Cerebellar nuclear complex (tissue), 1 donor: Measurements from ENCODE around the gene SIN3A.
"Not testable (repeated sequence)": the region's sequence is repeated elsewhere in the genome, so short reads cannot be mapped to it uniquely, and the experiment has no call there.

Source experiments
- DNase-seq, 2 experiments: peaks; one replicate each; lab custom pipeline; 2025; lab: John Stamatoyannopoulos, UW

The SIN3A gene

DNA sequence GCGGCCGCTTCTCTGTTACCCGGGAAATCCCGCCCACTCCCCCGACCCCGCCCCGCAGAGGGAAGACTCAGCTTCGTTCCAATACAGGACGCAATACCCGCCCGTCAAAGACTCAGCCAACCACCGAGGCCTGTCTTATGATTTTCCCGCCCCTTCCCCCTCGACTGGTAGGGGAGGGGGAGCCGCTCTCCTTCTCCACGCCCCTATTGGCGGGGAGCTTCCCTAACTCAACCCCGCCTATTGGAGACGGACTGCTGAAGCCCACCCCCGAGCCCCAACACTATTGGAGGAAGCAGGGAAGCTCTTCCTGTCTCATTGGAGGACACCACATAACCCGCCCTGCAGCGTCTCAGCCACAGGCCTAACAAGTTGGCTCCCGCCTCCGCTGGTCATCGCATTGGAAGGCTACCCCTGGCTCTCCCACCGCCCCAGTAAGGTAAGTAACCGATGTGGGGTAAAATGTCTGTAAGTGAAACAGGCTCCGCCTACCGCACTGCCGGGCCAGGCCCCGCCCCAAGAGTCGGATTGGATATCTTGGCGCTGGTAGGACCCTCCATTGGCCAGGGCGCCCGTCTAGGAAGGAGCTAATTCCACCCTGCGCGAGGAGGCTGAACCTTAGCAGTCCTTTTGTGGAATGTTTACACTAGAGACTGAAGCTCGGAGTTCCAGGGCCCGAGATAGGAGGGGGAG is at the start of gene SIN3A:
Gene SIN3A (minus strand): TSS at position 17 of the 690 bp plus-strand sequence. CDS start 21,315 bp downstream, outside the sequence.
- peak; percentile 99 for DNase-seq

DNA sequence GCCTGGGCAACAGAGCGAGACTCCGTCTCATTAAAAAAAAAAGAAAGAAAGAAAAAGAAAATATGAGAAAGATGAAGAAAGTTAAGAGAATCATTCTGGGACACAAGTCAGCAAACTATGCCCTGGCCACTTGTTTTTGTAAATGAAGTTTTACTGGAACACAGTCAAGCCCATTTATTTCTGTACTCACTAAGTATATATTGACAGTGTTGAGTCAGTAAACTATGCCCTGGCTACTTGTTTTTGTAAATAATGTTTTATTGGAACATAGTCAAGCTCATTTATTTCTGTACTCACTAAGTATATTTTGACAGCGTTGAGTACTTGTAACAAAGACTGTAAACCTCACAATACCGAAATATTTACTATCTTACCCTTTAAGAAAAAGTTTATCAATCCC is 42.2 kb upstream of the SIN3A start:
- no peak for DNase-seq

DNA sequence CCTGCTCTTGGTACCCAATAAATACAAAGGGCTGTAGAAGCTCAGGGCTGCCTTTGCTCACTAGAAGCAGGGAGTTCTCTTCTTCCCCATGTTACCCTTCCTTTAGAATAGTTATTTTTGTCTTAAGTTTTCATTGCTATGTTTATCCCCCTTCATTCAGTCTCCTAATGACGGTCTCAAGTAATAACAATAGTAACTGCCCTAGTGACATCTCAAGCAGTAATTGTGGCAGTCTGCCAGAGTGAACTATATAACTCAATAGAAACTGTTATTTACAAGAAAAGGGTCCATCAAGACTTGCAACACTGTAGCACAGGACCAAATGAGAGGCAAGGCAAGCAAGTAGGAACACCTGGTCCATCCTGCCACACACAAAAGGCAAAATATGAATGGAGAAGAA is 32.5 kb upstream of the SIN3A start:
- no peak for DNase-seq

DNA sequence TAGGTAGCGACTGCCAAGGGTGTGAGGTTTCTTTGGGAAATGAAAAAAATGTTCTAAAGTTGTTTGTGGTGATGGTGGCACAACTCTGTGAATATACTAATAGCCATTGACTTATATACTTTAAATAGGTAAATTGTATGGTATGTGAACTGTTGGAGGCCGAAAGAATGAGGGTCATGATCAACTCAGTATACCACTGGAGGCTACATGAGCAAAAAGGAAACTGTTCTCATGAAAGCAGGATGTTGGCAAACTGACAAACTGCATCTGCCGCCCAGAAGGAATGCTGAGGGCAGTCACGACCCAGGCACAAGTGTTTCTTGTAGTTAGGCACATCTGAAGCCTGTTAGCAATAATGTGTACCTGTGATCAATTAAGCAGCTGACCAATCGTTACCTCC is 32.1 kb upstream of the SIN3A start:
- not testable (repeated sequence) for DNase-seq

DNA sequence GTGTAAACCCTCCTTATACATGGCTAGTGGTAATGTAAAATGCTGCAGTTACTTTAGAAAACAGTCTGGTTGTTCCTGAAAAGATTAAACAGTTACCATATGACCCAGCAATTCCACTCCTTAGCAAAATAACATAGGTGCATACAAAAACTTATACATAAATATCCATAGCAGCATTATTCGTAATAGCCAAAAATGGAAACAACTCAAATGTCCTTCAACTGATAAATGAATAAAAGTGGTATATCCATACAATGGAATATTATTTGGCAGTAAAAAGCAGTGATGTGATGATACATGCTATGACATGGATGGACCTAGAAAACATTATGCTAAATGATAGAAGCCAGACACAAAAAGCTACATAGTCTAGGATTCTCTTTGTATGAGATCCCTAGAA is 31.6 kb upstream of the SIN3A start:
- DNase-seq, result no peak

DNA sequence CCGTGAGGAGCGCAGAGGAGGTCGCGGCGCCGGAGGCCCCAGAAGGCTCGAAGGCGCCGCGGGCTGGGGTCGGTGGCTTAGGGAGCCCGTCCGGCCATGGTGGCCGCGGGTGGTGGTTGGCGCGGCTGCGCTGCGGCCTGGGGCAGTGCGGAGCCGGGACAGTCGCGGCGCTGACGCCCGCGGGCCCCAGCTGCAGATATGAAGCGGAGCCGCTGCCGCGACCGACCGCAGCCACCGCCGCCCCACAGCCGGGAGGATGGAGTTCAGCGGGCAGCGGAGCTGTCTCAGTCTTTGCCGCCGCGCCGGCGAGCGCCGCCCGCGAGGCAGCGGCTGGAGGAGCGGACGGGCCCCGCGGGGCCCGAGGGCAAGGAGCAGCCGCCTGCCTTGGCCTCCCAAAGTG is 29.0 kb upstream of the SIN3A start:
- DNase-seq, result not testable (repeated sequence)

DNA sequence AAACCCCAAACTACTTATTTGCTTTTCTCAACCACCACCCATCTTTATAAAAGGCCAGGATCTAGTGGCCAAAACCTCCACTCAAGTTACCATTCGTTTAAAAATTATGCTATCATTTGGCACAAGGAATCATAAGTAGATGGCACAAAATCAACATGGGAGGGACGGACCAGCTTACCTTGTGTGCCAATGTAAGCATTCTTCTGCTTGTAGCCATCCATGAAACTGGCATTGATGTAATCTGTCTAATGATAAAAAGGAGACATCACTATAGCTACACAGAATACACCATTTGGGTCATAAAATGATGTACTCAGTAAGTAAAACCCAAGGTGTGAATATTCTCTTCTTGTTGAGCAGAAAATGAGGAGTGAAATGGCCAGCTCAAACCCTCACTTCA is 28.2 kb upstream of the SIN3A start:
- DNase-seq, result no peak

DNA sequence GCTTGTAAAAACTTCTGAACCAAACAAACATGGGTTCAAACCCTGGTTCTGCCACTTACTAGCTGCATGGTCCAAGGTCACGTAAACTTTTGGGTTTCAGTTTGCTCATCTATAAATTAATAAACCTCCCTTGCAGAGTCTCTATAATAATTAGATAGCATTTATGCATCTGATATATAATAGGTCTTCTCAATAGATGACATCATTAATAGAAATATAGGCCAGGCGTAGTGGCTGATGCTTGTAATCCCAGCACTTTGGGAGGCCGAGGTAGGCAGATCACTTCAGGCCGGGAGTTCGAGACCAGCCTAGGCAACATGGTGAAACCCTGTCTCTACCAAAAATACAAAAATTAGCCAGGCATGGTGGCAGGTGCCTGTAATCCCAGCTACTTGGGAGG is 25.6 kb upstream of the SIN3A start:
- DNase-seq, result not testable (repeated sequence)

DNA sequence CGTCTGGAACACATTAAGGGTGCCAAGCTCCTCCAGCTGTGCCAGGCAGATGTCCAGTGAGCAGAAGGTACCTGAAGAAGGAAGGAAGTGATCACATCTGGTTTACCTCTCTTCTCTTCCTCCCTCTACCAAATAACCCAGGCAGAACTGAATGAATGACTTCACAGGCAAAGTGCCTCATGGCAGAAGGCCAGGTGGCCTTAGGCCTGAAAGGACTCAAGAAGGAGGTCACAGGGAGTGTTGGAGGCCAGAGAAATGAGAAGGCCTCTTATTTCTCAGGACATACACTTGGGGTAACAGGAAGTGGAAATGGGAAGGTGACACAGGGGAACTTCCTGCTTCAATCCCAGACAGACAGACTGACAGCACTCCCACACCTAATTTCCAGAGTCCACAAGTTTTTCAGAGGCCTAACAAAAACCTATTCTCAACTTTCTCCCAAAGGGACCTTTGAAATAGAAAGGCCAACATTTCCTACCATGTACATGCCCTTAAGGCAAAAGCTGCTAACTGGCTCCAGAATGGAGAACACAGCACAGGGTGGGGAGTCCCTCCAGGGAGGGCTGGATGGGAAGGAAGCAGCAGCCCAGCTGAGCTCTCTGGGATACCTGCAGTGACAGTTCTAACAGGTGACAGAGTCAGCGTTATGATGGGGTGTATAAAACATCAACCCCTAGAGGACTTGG is 17.6 kb upstream of the SIN3A start:
- DNase-seq, result no peak

DNA sequence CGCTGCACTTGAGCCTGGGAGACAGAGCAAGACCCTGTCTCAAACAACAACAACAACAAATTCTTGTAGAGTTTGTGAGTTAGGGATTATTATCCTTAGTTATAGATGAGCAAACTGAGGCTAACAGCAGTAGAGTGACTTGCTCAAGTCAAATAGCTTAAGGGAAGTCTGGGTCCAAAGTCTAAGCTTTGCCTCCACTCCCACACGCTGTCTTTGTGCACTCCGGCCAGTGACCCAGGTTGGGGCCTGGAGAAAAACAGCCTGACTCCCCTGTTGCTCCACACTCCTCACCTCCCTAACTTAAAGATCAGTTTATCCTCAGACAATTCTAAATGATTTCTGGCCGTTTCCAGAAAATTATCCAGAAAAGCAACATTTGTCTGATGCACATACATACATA is 9.2 kb upstream of the SIN3A start:
- no peak for DNase-seq

DNA sequence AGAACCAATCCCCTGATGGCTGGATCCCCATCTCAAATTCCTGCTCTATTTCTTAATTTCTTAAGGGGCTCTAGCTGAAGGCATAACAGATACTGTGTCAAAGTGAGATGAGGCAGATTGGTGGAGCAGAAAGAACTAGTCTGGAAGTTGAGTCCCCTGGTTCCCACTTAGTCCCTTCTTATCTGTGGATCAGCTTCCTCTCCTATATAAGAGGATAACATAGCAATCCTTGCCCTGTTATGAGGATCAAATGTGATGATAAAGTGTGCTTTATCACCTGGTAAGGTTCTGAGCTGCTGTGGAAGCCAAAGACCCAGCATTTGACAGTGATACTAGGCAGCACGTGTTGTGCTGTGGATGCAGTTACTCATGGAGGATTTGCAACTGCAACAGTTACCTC is 8.1 kb upstream of the SIN3A start:
- no peak for DNase-seq

DNA sequence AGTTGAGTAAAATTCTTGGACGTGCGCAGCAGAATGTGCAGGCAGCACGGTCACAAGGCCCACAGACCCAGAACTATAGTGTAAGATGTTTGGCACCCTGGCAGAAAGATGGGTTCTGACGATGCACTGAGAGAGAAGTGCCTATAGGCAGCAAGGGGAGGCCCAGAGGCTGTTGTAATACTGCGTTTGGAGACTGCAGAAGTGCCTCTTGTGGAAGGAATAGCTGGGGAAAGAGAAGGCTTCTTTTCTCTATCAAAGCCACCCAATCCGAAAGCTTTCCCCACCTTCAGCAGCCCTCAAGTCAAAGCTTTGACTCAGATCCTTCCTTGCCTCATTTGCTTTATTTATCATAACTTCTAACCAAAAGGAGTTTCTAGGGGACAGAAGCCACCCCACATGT is 5.2 kb upstream of the SIN3A start:
- no peak for DNase-seq

DNA sequence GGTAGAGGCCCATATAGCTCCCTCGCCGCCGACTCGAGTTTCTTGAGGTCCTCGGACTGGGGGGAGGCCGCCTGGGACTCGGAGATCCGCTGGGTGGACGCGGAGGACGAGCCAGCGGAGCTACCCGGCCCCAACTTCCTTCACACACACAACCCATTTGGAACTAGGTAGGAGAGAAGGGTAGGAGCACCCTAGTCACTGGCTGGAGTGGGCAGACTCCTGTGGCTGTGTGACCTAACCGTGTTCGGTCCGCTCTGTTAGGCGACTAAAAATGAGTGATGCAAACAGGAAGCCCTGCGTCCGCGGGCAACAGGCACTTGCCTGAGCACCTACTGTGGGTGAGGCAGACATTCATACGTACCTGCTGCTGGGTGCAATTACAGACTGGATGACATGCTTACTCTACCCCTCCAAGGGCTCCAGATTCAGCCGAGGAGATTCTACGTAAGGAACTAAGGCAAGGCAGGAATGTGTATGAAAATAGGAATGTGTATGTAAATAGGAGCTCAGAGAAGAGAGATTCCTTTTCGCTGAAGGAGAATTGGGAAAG is 4.6 kb upstream of the SIN3A start:
- DNase-seq, result peak in 1 of 2 experiments; percentile 22

DNA sequence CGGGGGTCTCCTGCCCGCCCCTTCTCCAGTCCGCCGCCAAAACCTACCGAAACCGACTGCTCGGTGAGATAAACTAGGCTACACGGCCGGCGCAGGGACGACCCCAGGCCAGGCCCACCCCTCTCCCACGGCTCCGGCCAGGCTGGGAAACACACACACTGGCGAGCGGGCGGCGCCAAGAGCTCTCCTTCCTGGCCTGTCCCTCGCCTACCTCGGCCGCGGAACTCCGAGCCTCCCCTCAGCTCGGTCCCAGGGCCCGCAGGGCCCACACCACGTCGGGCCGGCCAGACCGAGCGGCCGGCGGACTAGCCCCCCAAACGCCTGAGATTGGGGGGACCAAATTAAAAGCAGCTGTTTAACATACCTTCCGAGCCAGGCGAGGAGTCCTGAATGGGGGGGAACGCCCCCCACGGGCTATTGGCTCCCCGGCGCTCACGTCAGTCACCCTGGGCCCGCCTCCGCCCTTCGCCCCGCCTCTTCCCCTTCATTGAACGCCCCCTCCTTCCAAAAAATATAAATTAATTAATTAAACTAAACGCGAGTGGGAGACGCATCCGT is 4.0 kb upstream of the SIN3A start:
- DNase-seq, result peak in 1 of 2 experiments; percentile 56

DNA sequence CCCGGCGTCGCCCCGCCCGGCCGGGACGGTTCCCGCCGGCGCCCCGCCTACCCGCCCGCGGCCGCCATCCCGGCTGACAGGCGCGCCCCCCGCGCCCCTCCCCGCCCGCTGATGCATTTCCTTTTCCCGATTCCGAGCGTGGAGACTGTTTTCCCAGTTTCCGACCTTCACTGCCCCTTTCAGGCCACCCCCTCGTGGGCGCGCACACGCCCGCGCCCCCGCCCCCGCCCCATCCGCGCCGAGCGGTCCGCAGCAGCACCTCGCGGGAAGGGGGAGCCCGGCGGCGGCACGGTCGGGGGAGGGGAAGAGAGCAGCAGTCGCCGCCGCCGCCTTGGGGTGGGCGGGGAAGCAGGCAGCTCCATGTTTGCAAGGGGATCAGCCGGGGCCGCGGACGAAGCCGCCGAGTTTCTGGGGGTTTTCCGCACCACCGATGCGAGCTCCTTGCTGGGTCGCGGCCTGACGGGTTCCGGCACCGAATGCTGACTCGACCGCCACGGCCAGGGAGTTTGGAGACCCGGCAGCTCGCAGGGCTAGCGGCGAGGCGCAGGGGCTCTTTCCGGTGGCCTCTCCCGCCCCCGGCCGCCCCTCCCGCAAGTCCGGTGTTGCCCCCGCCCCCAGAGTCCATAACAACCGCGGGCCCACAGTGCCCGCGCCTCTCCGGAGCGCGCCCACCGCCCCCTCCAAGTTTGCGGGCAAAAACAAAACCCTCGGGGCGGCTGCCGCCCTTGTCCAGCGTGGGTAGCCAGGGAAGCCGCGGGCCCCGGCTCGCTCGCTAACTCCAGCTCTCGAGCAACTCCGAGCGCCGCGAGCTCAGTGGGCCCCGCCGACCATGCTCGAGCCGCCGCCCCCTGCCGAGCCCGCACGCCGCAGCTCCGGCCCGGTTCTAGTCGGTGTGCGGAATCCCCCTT is 3.2 kb upstream of the SIN3A start:
- DNase-seq, result no peak

DNA sequence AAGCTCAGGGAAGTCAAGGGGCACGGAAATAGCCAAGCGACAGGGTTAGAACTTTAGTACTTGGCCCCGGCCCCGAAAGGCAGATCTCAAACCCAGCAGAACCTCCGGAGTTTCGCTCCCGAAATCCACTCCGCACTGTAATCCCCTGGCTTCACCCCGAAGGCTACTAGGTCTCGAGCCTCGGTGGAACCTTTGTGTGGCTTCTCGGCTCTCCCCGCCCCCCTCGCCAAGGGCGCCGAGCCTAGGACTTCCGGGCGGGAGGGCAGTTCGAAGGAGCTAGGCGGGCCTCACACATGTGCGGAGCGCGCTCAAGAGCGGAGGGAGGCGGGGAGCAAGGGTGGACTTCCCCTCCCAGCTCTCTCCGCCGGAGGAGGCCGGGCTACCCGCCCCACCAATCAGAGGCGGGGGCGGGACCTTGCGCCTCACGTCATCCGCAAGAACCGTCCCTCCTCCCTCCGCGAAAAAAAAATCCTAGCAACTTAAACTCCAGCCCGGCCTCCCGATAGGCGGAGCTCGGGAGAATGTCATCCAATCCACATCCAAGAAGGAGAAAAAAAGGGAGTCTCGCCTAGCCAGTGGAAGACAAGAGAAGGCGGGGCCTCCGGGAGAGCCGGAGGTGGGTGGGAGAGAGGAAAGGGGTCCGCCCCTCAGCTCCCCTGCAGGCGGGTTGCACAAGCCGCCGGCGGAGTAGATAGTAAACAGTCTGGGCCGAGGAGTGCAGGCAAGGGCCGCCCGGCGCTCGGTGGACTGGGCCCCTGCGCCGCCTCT is 2.4 kb upstream of the SIN3A start:
- DNase-seq, result peak; percentile 98

DNA sequence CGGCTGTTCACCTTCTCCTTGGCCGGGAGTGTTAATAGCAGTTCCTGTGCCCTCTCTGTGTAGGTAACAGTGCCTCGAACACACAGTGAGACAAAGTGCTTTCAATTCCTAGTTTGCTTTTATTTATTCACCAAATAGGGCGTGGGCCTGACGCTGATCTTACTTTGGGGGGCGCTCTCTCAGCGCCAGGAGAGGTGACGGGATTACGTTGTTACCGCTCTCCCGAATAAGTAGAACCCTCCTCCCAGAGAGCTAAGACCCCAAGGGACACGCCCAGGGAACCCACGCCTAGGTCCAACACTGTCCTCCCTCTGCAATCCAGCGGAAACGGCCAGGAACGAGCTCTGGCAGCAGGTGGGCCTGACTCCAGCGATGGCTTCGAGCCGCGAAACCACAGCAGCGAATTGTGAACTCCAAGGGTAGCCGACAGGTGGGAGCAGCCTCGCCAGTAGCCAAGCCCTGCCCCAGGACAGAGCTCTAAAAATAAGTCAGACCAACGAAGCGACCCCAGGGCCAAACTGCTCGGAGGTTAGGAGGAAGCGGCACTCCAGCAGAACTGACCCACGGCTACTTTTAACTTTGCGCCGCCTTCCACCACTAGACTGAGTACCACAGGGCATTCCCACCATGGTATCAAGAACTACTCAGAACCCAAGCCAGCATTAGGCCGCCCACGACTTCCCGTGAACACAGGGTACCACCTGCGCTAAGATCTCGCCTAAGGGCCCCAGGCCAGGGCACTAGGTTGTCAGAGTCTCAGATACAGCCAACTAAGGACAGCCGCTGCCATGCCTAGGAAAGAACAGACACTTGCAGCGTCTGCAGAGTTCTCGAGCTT is 1.6 kb upstream of the SIN3A start:
- no peak for DNase-seq

DNA sequence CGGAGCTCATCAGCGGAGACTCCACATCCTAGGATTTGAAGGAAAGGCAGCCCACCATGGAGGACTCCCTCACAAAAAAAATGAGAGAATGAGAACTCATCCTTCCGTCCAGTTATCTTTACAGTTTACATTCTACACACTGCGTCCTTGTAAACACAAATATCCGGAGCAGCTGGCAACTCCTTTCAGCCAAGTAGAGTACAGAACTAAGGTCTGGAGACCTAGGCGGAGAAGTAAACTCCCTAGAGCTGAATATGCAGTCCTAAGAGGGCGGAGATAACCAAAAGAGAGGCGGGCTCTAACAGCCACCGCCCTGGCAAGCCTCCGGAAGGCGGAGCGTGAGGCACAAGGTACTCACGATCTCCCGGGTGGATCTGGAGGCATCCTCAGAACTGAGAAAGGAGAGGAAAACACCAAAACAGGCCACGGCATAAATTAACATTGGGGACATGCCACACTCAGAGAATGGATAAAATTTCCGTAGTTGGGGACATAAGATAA is 924 bp upstream of the SIN3A start:
- DNase-seq, result peak; percentile 25 to 45

DNA sequence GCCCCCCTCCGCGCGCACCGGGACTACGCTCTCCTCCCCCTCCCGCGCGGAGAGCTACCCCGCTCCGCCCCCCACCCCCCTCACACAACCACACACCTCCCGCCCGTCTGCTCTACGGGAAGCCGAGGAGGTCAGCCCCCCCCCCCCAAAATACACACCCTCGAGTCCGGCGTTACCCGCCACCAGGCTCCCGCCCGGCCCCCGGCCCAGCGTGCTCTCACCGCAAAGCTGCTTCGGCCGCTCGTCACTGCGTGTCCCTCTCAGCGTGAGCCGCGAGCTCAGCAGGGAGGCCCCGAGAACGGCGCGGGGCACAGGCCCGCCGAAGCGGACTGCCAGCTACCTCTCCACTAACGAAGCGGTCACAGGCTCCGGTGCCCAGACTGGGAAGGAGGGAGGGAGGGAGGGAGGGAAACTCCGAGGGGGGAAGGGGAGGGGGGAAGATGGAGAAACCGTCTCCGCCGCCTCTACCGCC is 252 bp downstream of the SIN3A start:
- DNase-seq, result no peak
